Upper lobe of left lung (tissue), 4 donors: Measurements from ENCODE around the gene INO80E.
A peak's percentile ranks its signal among the peaks of the same experiment; 100 is the strongest.

Source experiments
- EP300 ChIP-seq, 4 donors: sonication (generic); formaldehyde crosslinking; IDR thresholded peaks; one replicate each; pipeline ENCODE4 v1.5.1; 2017; ENCODE audit warnings: antibody characterized with exemption in 4 of 4, control low read depth in 2 of 4
- POLR2AphosphoS5 ChIP-seq, 2 donors: sonication (generic); formaldehyde crosslinking; IDR thresholded peaks; one replicate each; pipeline ENCODE4 v1.5.1; 2017; ENCODE audit warnings: antibody characterized with exemption in 2 of 2
- TF ChIP-seq, protein P1 (sequence below), 6 experiments: fragments of 450-650 bp in 4 of 6; fragments of 200-600 bp in 2 of 6; sonication (generic) in 2 of 6; IDR thresholded peaks; one replicate each; pipeline ENCODE4 v1.5.1; 2016 to 2019; ENCODE audit warnings: antibody characterized with exemption in 6 of 6

DNA sequence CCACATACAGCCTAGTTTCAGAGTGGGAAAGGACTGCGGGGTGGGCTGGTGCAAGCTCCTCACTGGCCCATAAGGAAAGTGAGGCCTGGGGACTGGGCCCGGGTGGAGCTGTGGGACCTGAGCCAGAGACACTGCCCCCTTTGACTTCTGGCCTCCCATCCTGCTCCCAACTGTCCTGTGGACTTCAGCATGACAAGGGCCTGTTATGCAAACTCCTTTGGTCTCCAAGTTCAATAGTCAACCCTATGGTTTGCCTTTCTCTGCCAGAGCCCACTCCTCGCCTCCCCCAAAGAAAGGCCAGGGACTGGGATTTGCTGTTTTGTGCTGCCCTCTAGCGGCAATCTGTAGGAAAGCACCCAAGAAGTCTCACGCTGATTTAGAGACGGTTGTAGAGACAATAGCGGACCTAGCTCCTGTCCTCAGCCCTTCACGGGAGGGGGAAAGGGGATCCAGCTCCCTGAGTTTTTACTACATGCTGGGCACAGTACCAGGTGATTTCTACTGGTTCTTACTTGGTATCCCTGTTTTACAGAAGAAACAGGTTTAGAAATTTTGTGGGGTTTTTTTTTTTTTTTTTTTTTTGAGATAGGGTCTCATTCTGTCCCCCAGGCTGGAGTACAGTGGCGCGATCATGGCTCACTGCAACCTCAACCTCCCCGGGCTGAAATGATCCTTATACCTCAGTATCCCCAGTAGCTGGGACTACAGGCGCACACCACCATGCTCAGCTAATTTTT, 36.2 kb downstream of the INO80E start:
- TF ChIP-seq, protein P1, sequence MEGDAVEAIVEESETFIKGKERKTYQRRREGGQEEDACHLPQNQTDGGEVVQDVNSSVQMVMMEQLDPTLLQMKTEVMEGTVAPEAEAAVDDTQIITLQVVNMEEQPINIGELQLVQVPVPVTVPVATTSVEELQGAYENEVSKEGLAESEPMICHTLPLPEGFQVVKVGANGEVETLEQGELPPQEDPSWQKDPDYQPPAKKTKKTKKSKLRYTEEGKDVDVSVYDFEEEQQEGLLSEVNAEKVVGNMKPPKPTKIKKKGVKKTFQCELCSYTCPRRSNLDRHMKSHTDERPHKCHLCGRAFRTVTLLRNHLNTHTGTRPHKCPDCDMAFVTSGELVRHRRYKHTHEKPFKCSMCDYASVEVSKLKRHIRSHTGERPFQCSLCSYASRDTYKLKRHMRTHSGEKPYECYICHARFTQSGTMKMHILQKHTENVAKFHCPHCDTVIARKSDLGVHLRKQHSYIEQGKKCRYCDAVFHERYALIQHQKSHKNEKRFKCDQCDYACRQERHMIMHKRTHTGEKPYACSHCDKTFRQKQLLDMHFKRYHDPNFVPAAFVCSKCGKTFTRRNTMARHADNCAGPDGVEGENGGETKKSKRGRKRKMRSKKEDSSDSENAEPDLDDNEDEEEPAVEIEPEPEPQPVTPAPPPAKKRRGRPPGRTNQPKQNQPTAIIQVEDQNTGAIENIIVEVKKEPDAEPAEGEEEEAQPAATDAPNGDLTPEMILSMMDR (IDR thresholded peaks at IDR 0.05) = peak; percentile 45 to 65 (median 52)
- no peak for TF ChIP-seq POLR2AphosphoS5 (IDR thresholded peaks at IDR 0.05)
- no peak for TF ChIP-seq EP300 (IDR thresholded peaks at IDR 0.05)
